Measurements from ENCODE around the gene ARMC6.

DNA sequence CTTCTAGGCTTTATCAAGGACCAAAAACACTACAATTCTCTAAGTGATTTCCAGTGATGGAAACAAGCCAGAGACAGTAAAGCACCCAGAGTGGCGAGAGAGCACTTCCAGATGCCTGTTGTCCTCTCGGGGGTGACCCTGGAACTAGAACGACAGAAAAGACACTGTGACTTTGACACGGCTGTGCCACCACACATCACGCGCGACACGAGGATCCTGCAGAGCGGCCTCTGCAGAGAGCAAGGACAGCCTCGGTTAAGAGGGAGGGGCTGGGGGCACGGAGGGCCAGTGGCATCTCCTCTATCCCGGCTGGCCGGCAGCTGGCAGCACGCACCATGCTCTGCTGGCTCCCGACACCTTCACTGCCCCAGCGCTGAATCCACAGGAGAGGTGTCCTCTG is 42.4 kb upstream of the ARMC6 start:
- TF ChIP-seq EZH2 (IDR thresholded peaks at IDR 0.05; ENCODE audit: borderline replicate concordance, low read depth, low read length, severe bottlenecking), result no peak
- TF ChIP-seq, protein P1, sequence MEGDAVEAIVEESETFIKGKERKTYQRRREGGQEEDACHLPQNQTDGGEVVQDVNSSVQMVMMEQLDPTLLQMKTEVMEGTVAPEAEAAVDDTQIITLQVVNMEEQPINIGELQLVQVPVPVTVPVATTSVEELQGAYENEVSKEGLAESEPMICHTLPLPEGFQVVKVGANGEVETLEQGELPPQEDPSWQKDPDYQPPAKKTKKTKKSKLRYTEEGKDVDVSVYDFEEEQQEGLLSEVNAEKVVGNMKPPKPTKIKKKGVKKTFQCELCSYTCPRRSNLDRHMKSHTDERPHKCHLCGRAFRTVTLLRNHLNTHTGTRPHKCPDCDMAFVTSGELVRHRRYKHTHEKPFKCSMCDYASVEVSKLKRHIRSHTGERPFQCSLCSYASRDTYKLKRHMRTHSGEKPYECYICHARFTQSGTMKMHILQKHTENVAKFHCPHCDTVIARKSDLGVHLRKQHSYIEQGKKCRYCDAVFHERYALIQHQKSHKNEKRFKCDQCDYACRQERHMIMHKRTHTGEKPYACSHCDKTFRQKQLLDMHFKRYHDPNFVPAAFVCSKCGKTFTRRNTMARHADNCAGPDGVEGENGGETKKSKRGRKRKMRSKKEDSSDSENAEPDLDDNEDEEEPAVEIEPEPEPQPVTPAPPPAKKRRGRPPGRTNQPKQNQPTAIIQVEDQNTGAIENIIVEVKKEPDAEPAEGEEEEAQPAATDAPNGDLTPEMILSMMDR (IDR thresholded peaks at IDR 0.05; ENCODE audit: borderline replicate concordance, extremely low read depth, low read length, poor library complexity, severe bottlenecking), result no peak

Measured in DND-41 (cell line).